K562 (cell line): ENCODE data around the gene ARHGAP12. TPM values are rescaled to one million over a fixed set of nuclear protein-coding genes. Genes with fewer than 3 reads are reported as not detected.

Experiments
- ARHGAP35 ChIP-seq: fragments of 450-650 bp; IDR thresholded peaks from 2 replicates; pipeline ENCODE4 v1.6.1; 2018; ENCODE audit not compliant: partially characterized antibody
- FOXP4 ChIP-seq: sonication (generic); formaldehyde crosslinking; IDR thresholded peaks from 2 replicates; pipeline ENCODE4 v1.8.0; 2022; ENCODE audit warnings: mild to moderate bottlenecking, missing genetic modification reagents, borderline replicate concordance
- HNRNPK ChIP-seq: fragments of 200-400 bp; formaldehyde crosslinking; IDR thresholded peaks from one replicate; pipeline ENCODE4 v1.6.1; 2018; ENCODE audit warnings: mild to moderate bottlenecking, low read depth, low read length; ENCODE audit not compliant: poor library complexity, severe bottlenecking
- NRF1 ChIP-seq, 2 experiments: fragments of 450-650 bp; IDR thresholded peaks in 1 of 2; conservative IDR thresholded peaks in 1 of 2; 2 replicates each; pipeline ENCODE4 v1.6.1; 2014; ENCODE audit warnings: mild to moderate bottlenecking in 2 of 2
- RB1 ChIP-seq: fragments of 450-650 bp; IDR thresholded peaks from 2 replicates; pipeline ENCODE4 v1.6.1; 2017; ENCODE audit warnings: low read depth, mild to moderate bottlenecking
- SAFB2 ChIP-seq: fragments of 200-400 bp; formaldehyde crosslinking; IDR thresholded peaks from 2 replicates; pipeline ENCODE4 v1.6.1; 2018; ENCODE audit warnings: borderline replicate concordance, low read length, low read depth, moderate library complexity; ENCODE audit not compliant: severe bottlenecking
- ZNF212 ChIP-seq: fragments of 450-650 bp; formaldehyde crosslinking; IDR thresholded peaks from 2 replicates; pipeline ENCODE4 v1.4.0; 2020; ENCODE audit warnings: mild to moderate bottlenecking
- polyA plus RNA-seq, 8 experiments: library from polyadenylated mRNA; depleted of rRNA in 4 of 8; stranded (reverse) in 5 of 8; unstranded in 3 of 8; fragments of >200 nt; fragmentation: Nextera tagmentation in 2 of 8; fragmentation: Illumina TruSeq in 1 of 8; extraction: Ambion mirVana in 2 of 8; extraction: Trizol in 1 of 8; gene quantifications; 2 replicates each; pipeline versions ENCODE4 v1.2.1 to v1.2.3, GENCODE V29; 2011 to 2014; ENCODE audit warnings: inconsistent platforms in 1 of 8, missing spikeins in 1 of 8
- total RNA-seq, 7 experiments: library from RNA; depleted of rRNA in 6 of 7; stranded (reverse); fragments of >200 nt in 6 of 7; fragmentation: Illumina TruSeq in 2 of 7; extraction: Trizol in 2 of 7; gene quantifications; 2 replicates each; pipeline versions ENCODE4 v1.2.1 to v1.2.3, GENCODE V29; 2011 to 2021; ENCODE audit warnings: low replicate concordance in 1 of 7
- TF ChIP-seq, protein P1 (sequence below), 2 experiments: fragments of 450-650 bp; IDR thresholded peaks; 2 replicates each; pipeline ENCODE4 v1.6.1; 2018; ENCODE audit warnings: mild to moderate bottlenecking in 2 of 2, low read depth in 1 of 2; ENCODE audit not compliant: partially characterized antibody in 2 of 2
- TF ChIP-seq, protein P2 (sequence below): fragments of 200-600 bp; sonication (generic); IDR thresholded peaks from one replicate; pipeline ENCODE4 v1.6.1; 2012; ENCODE audit warnings: mild to moderate bottlenecking, low read depth, low read length, inconsistent platforms

Gene ARHGAP12
- total and polyA plus RNA-seq, 9 of the 15 experiments (the other 6 are each of a cell fraction or from before 2014, with no cell fraction given): 4.4 to 18.7 (median 10.1) TPM

GRCh38 chr10:31972519-31973041 lies 43.9 kb upstream of the ARHGAP12 start (continued):
- TF ChIP-seq, protein P1, sequence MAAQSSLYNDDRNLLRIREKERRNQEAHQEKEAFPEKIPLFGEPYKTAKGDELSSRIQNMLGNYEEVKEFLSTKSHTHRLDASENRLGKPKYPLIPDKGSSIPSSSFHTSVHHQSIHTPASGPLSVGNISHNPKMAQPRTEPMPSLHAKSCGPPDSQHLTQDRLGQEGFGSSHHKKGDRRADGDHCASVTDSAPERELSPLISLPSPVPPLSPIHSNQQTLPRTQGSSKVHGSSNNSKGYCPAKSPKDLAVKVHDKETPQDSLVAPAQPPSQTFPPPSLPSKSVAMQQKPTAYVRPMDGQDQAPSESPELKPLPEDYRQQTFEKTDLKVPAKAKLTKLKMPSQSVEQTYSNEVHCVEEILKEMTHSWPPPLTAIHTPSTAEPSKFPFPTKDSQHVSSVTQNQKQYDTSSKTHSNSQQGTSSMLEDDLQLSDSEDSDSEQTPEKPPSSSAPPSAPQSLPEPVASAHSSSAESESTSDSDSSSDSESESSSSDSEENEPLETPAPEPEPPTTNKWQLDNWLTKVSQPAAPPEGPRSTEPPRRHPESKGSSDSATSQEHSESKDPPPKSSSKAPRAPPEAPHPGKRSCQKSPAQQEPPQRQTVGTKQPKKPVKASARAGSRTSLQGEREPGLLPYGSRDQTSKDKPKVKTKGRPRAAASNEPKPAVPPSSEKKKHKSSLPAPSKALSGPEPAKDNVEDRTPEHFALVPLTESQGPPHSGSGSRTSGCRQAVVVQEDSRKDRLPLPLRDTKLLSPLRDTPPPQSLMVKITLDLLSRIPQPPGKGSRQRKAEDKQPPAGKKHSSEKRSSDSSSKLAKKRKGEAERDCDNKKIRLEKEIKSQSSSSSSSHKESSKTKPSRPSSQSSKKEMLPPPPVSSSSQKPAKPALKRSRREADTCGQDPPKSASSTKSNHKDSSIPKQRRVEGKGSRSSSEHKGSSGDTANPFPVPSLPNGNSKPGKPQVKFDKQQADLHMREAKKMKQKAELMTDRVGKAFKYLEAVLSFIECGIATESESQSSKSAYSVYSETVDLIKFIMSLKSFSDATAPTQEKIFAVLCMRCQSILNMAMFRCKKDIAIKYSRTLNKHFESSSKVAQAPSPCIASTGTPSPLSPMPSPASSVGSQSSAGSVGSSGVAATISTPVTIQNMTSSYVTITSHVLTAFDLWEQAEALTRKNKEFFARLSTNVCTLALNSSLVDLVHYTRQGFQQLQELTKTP (IDR thresholded peaks at IDR 0.05; ENCODE audit: low read depth in 1 of 2, partially characterized antibody in 2 of 2): peak; percentile 34 to 82
- peak; percentile 55 for TF ChIP-seq RB1
- TF ChIP-seq HNRNPK: no peak
- TF ChIP-seq FOXP4 (CRISPR knock-in tag): no peak
- no peak for TF ChIP-seq ARHGAP35
- TF ChIP-seq ZNF212 (CRISPR knock-in tag): no peak
- TF ChIP-seq, protein P2, sequence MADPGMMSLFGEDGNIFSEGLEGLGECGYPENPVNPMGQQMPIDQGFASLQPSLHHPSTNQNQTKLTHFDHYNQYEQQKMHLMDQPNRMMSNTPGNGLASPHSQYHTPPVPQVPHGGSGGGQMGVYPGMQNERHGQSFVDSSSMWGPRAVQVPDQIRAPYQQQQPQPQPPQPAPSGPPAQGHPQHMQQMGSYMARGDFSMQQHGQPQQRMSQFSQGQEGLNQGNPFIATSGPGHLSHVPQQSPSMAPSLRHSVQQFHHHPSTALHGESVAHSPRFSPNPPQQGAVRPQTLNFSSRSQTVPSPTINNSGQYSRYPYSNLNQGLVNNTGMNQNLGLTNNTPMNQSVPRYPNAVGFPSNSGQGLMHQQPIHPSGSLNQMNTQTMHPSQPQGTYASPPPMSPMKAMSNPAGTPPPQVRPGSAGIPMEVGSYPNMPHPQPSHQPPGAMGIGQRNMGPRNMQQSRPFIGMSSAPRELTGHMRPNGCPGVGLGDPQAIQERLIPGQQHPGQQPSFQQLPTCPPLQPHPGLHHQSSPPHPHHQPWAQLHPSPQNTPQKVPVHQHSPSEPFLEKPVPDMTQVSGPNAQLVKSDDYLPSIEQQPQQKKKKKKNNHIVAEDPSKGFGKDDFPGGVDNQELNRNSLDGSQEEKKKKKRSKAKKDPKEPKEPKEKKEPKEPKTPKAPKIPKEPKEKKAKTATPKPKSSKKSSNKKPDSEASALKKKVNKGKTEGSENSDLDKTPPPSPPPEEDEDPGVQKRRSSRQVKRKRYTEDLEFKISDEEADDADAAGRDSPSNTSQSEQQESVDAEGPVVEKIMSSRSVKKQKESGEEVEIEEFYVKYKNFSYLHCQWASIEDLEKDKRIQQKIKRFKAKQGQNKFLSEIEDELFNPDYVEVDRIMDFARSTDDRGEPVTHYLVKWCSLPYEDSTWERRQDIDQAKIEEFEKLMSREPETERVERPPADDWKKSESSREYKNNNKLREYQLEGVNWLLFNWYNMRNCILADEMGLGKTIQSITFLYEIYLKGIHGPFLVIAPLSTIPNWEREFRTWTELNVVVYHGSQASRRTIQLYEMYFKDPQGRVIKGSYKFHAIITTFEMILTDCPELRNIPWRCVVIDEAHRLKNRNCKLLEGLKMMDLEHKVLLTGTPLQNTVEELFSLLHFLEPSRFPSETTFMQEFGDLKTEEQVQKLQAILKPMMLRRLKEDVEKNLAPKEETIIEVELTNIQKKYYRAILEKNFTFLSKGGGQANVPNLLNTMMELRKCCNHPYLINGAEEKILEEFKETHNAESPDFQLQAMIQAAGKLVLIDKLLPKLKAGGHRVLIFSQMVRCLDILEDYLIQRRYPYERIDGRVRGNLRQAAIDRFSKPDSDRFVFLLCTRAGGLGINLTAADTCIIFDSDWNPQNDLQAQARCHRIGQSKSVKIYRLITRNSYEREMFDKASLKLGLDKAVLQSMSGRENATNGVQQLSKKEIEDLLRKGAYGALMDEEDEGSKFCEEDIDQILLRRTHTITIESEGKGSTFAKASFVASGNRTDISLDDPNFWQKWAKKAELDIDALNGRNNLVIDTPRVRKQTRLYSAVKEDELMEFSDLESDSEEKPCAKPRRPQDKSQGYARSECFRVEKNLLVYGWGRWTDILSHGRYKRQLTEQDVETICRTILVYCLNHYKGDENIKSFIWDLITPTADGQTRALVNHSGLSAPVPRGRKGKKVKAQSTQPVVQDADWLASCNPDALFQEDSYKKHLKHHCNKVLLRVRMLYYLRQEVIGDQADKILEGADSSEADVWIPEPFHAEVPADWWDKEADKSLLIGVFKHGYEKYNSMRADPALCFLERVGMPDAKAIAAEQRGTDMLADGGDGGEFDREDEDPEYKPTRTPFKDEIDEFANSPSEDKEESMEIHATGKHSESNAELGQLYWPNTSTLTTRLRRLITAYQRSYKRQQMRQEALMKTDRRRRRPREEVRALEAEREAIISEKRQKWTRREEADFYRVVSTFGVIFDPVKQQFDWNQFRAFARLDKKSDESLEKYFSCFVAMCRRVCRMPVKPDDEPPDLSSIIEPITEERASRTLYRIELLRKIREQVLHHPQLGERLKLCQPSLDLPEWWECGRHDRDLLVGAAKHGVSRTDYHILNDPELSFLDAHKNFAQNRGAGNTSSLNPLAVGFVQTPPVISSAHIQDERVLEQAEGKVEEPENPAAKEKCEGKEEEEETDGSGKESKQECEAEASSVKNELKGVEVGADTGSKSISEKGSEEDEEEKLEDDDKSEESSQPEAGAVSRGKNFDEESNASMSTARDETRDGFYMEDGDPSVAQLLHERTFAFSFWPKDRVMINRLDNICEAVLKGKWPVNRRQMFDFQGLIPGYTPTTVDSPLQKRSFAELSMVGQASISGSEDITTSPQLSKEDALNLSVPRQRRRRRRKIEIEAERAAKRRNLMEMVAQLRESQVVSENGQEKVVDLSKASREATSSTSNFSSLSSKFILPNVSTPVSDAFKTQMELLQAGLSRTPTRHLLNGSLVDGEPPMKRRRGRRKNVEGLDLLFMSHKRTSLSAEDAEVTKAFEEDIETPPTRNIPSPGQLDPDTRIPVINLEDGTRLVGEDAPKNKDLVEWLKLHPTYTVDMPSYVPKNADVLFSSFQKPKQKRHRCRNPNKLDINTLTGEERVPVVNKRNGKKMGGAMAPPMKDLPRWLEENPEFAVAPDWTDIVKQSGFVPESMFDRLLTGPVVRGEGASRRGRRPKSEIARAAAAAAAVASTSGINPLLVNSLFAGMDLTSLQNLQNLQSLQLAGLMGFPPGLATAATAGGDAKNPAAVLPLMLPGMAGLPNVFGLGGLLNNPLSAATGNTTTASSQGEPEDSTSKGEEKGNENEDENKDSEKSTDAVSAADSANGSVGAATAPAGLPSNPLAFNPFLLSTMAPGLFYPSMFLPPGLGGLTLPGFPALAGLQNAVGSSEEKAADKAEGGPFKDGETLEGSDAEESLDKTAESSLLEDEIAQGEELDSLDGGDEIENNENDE: no peak
- peak; percentile 51 to 63; a peak in 3 of 4 replicates for TF ChIP-seq NRF1 (conservative IDR thresholded peaks at IDR 0.05 in 1 of 2, IDR thresholded peaks at IDR 0.05 in 1 of 2)
- TF ChIP-seq SAFB2: no peak
